LNCaP clone FGC (cell line): ENCODE data around the gene DLG3.
"Not testable (repeated sequence)": the region's sequence is repeated elsewhere in the genome, so short reads cannot be mapped to it uniquely, and the experiment has no call there.

ENCODE experiments used
- DNase-seq: peaks from one replicate; pipeline ENCODE4 v3.0.0-alpha.2; 2011; ENCODE audit warnings: low read depth
- H3K4me3 ChIP-seq: 2 replicates; pipeline ENCODE4 v1.5.1; 2011; ENCODE audit warnings: mild to moderate bottlenecking, low read depth, low read length, control low read depth
- CTCF ChIP-seq: IDR thresholded peaks from 2 replicates; pipeline ENCODE4 v1.5.1; 2012; ENCODE audit warnings: mild to moderate bottlenecking; ENCODE audit not compliant: control insufficient read depth, insufficient read depth; ENCODE audit errors: extremely low read depth

DLG3 gene

GRCh38 chrX:70497026-70497425 is 52.4 kb downstream of the DLG3 start:
- no peak for DNase-seq
- no peak for TF ChIP-seq CTCF
- H3K4me3 ChIP-seq = no peak overlapping the region

- no peak for TF ChIP-seq CTCF
- no peak for DNase-seq
- H3K4me3 ChIP-seq = no peak overlapping the region
These were observed 53.5 kb downstream of the DLG3 start for GRCh38 chrX:70498129-70498528.

- H3K4me3 ChIP-seq = no peak overlapping the region
- no peak for DNase-seq
- TF ChIP-seq CTCF = no peak
These were observed 56.2 kb downstream of the DLG3 start for GRCh38 chrX:70500826-70501225.

GRCh38 chrX:70504772-70505450 is 60.3 kb downstream of the DLG3 start:
- DNase-seq = no peak
- TF ChIP-seq CTCF = no peak
- no peak overlapping the region for H3K4me3 ChIP-seq

GRCh38 chrX:70505451-70505841 is 60.8 kb downstream of the DLG3 start:
- H3K4me3 ChIP-seq = no peak overlapping the region
- TF ChIP-seq CTCF = no peak
- DNase-seq = no peak

GRCh38 chrX:70508296-70508911 is 63.8 kb downstream of the DLG3 start:
- DNase-seq = no peak
- no peak overlapping the region for H3K4me3 ChIP-seq
- TF ChIP-seq CTCF = no peak

GRCh38 chrX:70509078-70509477 is 64.4 kb downstream of the DLG3 start:
- H3K4me3 ChIP-seq = no peak overlapping the region
- TF ChIP-seq CTCF = no peak
- no peak for DNase-seq

- H3K4me3 ChIP-seq, DNase-seq: not testable (repeated sequence)
These were observed 70.6 kb downstream of the DLG3 start for GRCh38 chrX:70515270-70515669.

GRCh38 chrX:70515692-70516091 is 71.1 kb downstream of the DLG3 start:
- DNase-seq, H3K4me3 ChIP-seq: not testable (repeated sequence)
